ENCODE measurements around the gene ORC3. TPM values are rescaled to one million over a fixed set of nuclear protein-coding genes. Genes with fewer than 3 reads are reported as not detected.
A peak's percentile ranks its signal among the peaks of the same experiment; 100 is the strongest.

Gene ORC3
- total RNA-seq, 1 experiment from 2014 or later: 25.7 TPM

GRCh38 chr6:87660226-87660911 lies 70.4 kb downstream of the ORC3 start:
- Histone ChIP-seq H3K79me2 (ENCODE audit: low read length) (no peaks in the 10 kb centered on the region), H3K27me3 (ENCODE audit: low read length) (no peaks in the 10 kb centered on the region), H3K9me2 (replicated peaks; ENCODE audit: low read length) (no peaks in the 10 kb centered on the region), H4K20me1 (ENCODE audit: low read length) (no peaks in the 10 kb centered on the region), H3K36me3 (ENCODE audit: low read depth, low read length) (peaks cover 3% of the 10 kb centered on the region), H3K27ac (ENCODE audit: low read length) (no peak overlapping the region), H3K9me3 (ENCODE audit: low read length) (no peaks in the 10 kb centered on the region), H3K4me2 (ENCODE audit: low read length) (no peak overlapping the region), H3K9ac (ENCODE audit: low read length) (no peak overlapping the region), H3K4me1 (ENCODE audit: insufficient read depth, low read length) (0 out of 2 replicates have a peak, but pooled peaks cover 4% of the 10 kb centered on the region), H2AFZ (ENCODE audit: low read length) (no peak overlapping the region), H3F3A (ENCODE audit: low read length, unreplicated experiment) (no peaks in the 10 kb centered on the region), H3K4me3 (ENCODE audit: low read length) (no peak overlapping the region)
- ChIA-PET CTCF (no interaction called here), POLR2A (ENCODE audit: unreplicated experiment) (no interaction called here)
- intact Hi-C loops (cut with micrococcal nuclease): no loop called here
- peak; percentile 26 for DNase-seq
- peak; percentile 50; the same call in 1 of the 2 replicates for ATAC-seq
- BruUV-seq (replicated peaks): no TSS peak
- TF ChIP-seq CTCF (conservative IDR thresholded peaks at IDR 0.05; ENCODE audit: low read depth, low read length): no peak
- TF ChIP-seq EZH2 (IDR thresholded peaks at IDR 0.05; ENCODE audit: low read length, unreplicated experiment): no peak
- no peak for TF ChIP-seq EZH2phosphoT487 (IDR thresholded peaks at IDR 0.05; ENCODE audit: borderline replicate concordance, low read length)

GRCh38 chr6:87661016-87661415 lies 71.1 kb downstream of the ORC3 start:
- Histone ChIP-seq H3K27me3 (ENCODE audit: low read length) (no peaks in the 10 kb centered on the region), H3K9me3 (ENCODE audit: low read length) (no peaks in the 10 kb centered on the region), H3K4me2 (ENCODE audit: low read length) (no peak overlapping the region), H3K27ac (ENCODE audit: low read length) (no peak overlapping the region), H3K4me3 (ENCODE audit: low read length) (no peak overlapping the region), H3K79me2 (ENCODE audit: low read length) (no peaks in the 10 kb centered on the region), H3K9ac (ENCODE audit: low read length) (no peak overlapping the region), H2AFZ (ENCODE audit: low read length) (no peak overlapping the region), H3F3A (ENCODE audit: low read length, unreplicated experiment) (no peaks in the 10 kb centered on the region), H3K9me2 (replicated peaks; ENCODE audit: low read length) (no peaks in the 10 kb centered on the region), H3K36me3 (ENCODE audit: low read depth, low read length) (peaks cover 3% of the 10 kb centered on the region), H4K20me1 (ENCODE audit: low read length) (no peaks in the 10 kb centered on the region), H3K4me1 (ENCODE audit: insufficient read depth, low read length) (0 out of 2 replicates have a peak, but pooled peaks cover 4% of the 10 kb centered on the region)
- ChIA-PET CTCF (no interaction called here), POLR2A (ENCODE audit: unreplicated experiment) (no interaction called here)
- BruUV-seq (replicated peaks): no TSS peak
- ATAC-seq (no peak), DNase-seq (no peak)
- intact Hi-C loops (cut with micrococcal nuclease): no loop called here
- no peak for TF ChIP-seq EZH2 (IDR thresholded peaks at IDR 0.05; ENCODE audit: low read length, unreplicated experiment)
- TF ChIP-seq CTCF (conservative IDR thresholded peaks at IDR 0.05; ENCODE audit: low read depth, low read length): no peak
- TF ChIP-seq EZH2phosphoT487 (IDR thresholded peaks at IDR 0.05; ENCODE audit: borderline replicate concordance, low read length): no peak

- intact Hi-C loops (cut with micrococcal nuclease): no loop called here
- Histone ChIP-seq H2AFZ (ENCODE audit: low read length) (no peak overlapping the region), H3K27me3 (ENCODE audit: low read length) (no peaks in the 10 kb centered on the region), H3K4me1 (ENCODE audit: insufficient read depth, low read length) (0 out of 2 replicates have a peak, but pooled peaks cover 4% of the 10 kb centered on the region), H3K9me2 (replicated peaks; ENCODE audit: low read length) (no peaks in the 10 kb centered on the region), H3F3A (ENCODE audit: low read length, unreplicated experiment) (no peaks in the 10 kb centered on the region), H3K4me2 (ENCODE audit: low read length) (no peak overlapping the region), H3K27ac (ENCODE audit: low read length) (no peak overlapping the region), H3K79me2 (ENCODE audit: low read length) (no peaks in the 10 kb centered on the region), H3K4me3 (ENCODE audit: low read length) (no peak overlapping the region), H3K9ac (ENCODE audit: low read length) (no peak overlapping the region), H3K36me3 (ENCODE audit: low read depth, low read length) (peaks cover 3% of the 10 kb centered on the region), H3K9me3 (ENCODE audit: low read length) (no peaks in the 10 kb centered on the region), H4K20me1 (ENCODE audit: low read length) (no peaks in the 10 kb centered on the region)
- CTCF ChIA-PET: no interaction called here
- POLR2A ChIA-PET (ENCODE audit: unreplicated experiment): no interaction called here
- ATAC-seq (no peak), DNase-seq (no peak)
- no TSS peak for BruUV-seq (replicated peaks)
- TF ChIP-seq EZH2phosphoT487 (IDR thresholded peaks at IDR 0.05; ENCODE audit: borderline replicate concordance, low read length) (no peak), CTCF (conservative IDR thresholded peaks at IDR 0.05; ENCODE audit: low read depth, low read length) (no peak), EZH2 (IDR thresholded peaks at IDR 0.05; ENCODE audit: low read length, unreplicated experiment) (no peak)
Measured at GRCh38 chr6:87661503-87661902, 71.6 kb downstream of the ORC3 start.

All from PC-3 (cell line).